Stimulated activated naive CD8-positive, alpha-beta T cell treated with anti-CD3 and anti-CD28 coated beads, Interleukin-15, amount 100 ng/mL, for 72 hours (primary cell): ENCODE data around the gene RCBTB1.
A peak's percentile ranks its signal among the peaks of the same experiment; 100 is the strongest.

Source experiments
- ATAC-seq: fragments of 150-1000 bp; cut with Tn5 transposase; 2 replicates; pipeline ENCODE4 v1.10.0; 2021; ENCODE audit warnings: mild to moderate bottlenecking, moderate library complexity
- DNase-seq, 2 donors: peaks; one replicate each; pipeline ENCODE4 v3.0.0; 2021 to 2022
- H3K27ac Mint-ChIP-seq, 2 donors: one replicate each; pipeline ENCODE4 v1.8.0; 2022; ENCODE audit warnings: mild to moderate bottlenecking in 2 of 2, mixed read lengths in 2 of 2, moderate library complexity in 2 of 2
- H3K27me3 Mint-ChIP-seq: one replicate; pipeline ENCODE4 v1.8.0; 2022; ENCODE audit warnings: mixed read lengths
- H3K4me1 Mint-ChIP-seq: one replicate; pipeline ENCODE4 v1.8.0; 2022; ENCODE audit warnings: mild to moderate bottlenecking, mixed read lengths
- H3K4me3 Mint-ChIP-seq, 2 donors: one replicate each; pipeline ENCODE4 v1.8.0; 2022; ENCODE audit warnings: mild to moderate bottlenecking in 2 of 2, mixed read lengths in 2 of 2, moderate library complexity in 1 of 2
- H3K9me3 Mint-ChIP-seq, 2 donors: one replicate each; pipeline ENCODE4 v1.8.0; 2022; ENCODE audit warnings: mixed read lengths in 2 of 2

The RCBTB1 gene

DNA sequence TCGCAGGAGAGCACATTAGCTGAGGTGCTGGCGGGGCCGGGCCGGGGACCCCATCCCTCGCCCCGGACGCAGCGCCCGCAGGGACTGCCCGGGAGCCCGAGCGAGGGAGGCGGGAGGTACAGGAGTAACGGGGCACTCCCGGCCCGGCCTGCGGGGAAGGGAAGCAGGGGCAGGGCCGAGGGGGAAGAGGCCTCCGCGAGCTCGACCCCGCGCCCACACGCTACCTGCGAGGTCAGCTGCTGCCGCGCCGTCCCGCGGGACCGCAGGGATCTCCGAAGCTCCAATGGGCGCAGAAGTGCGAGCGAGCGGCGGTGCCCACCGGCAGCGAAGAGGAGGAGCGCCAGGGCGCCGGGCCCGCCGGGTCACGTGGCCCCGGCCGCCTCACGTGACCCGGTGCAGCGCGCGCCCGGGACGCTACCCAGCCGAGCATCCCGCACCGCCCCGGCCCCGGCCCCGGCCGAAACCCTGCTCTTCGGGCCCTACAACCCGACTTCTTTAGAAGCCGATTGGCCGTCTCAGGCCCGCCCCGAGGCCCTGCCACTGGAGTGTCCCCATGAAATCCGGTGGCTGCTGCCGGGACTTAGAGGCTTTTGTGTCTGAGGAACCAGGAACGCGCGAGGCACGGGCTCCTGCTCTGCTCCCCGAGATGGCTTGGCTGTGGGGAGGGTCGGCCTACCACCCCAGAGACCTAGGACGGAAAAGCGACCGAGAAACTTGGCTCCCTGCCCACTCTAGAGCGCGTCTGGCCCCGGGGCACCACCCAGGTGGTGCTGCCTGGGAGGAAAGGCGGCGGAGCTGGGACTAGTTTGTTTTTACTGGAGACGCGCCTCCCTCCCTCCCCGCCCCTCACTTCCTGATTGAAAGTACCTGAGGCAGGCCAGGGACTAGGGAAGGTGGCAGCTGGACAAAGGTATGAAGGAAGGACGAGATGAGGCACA is at the start of gene RCBTB1:
TSS of gene RCBTB1 (minus strand) at position 339 of the 938 bp plus-strand sequence. CDS start 18,279 bp downstream, outside the sequence.
- H3K4me3 Mint-ChIP-seq, result peak within 1 kb of the TSS; percentile 83 to 93
- peak; percentile 96 for ATAC-seq
- no peaks in the 10 kb centered on the region for H3K27me3 Mint-ChIP-seq
- DNase-seq, result peak; percentile 70 to 74
- H3K9me3 Mint-ChIP-seq, result no peaks in the 10 kb centered on the region
- H3K4me1 Mint-ChIP-seq, result peaks cover 33% of the 10 kb centered on the region
- H3K27ac Mint-ChIP-seq, result peak within 1 kb of the TSS; percentile 96

DNA sequence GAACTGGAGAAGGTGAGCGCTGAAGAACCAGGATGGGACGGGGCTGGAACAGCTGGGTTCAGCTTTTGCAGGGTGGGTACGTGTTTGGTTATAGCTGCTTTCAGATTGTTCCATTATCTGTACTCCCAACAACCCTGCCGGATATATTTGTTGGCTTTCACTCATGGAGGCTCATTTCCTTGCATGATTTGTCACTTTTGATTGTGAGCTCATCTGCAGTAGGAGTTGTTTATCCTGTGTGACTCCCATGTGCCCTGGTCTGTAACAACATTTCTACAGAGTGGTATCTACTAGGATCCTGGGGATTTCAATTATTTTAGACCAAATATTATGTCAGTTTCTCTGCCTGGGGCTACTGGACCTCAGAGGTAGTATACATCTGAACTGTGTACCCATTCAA is 48.4 kb upstream of the RCBTB1 start:
- Mint-ChIP-seq H3K4me3 (no peak overlapping the region), H3K9me3 (no peaks in the 10 kb centered on the region), H3K27me3 (no peaks in the 10 kb centered on the region), H3K27ac (no peak overlapping the region), H3K4me1 (peaks cover 25% of the 10 kb centered on the region)
- DNase-seq (no peak), ATAC-seq (no peak)

DNA sequence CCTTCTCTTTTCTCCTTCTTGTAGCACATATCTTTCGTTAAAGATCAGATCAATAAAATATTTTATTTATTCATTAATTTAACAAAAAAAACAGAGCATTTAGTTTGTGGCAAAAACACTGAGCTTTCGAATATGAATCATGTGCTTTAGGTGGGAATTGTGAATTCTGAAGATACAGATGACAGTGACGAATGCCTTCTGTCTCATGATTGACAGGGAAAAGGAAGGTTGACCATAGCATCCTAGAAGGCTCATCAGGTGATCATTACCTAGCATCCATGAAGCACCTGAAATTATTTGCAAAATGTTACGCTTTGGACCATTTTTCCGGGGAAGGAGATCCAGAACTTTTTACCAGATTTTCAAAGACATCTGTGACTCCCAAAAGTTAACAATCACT is 46.8 kb upstream of the RCBTB1 start:
- Mint-ChIP-seq H3K27ac (no peak overlapping the region), H3K4me1 (peaks cover 35% of the 10 kb centered on the region), H3K4me3 (no peak overlapping the region), H3K27me3 (no peaks in the 10 kb centered on the region), H3K9me3 (no peaks in the 10 kb centered on the region)
- no peak for ATAC-seq
- DNase-seq, result no peak

GRCh38 chr13:49630580-49630979 is 45.2 kb upstream of the RCBTB1 start:
- peaks cover 26% of the 10 kb centered on the region for H3K4me1 Mint-ChIP-seq
- no peak overlapping the region for H3K4me3 Mint-ChIP-seq
- no peaks in the 10 kb centered on the region for H3K9me3 Mint-ChIP-seq

GRCh38 chr13:49629947-49630346 is 44.6 kb upstream of the RCBTB1 start:
- Mint-ChIP-seq H3K4me1 (peaks cover 20% of the 10 kb centered on the region), H3K9me3 (no peaks in the 10 kb centered on the region), H3K27me3 (no peaks in the 10 kb centered on the region), H3K4me3 (no peak overlapping the region), H3K27ac (no peak overlapping the region)
- DNase-seq, result no peak
- ATAC-seq, result no peak

More at GRCh38 chr13:49630580-49630979, 45.2 kb upstream of the RCBTB1 start:
- ATAC-seq (no peak), DNase-seq (no peak)
- H3K27ac Mint-ChIP-seq, result no peak overlapping the region
- H3K27me3 Mint-ChIP-seq, result no peaks in the 10 kb centered on the region

GRCh38 chr13:49629196-49629938 is 44.0 kb upstream of the RCBTB1 start:
- H3K4me3 Mint-ChIP-seq, result peak overlapping the region in 1 of 2 donors; percentile 98
- DNase-seq, result no peak
- no peaks in the 10 kb centered on the region for H3K27me3 Mint-ChIP-seq
- H3K9me3 Mint-ChIP-seq, result no peaks in the 10 kb centered on the region
- H3K27ac Mint-ChIP-seq, result no peak overlapping the region
- no peak for ATAC-seq
- H3K4me1 Mint-ChIP-seq, result peaks cover 15% of the 10 kb centered on the region

DNA sequence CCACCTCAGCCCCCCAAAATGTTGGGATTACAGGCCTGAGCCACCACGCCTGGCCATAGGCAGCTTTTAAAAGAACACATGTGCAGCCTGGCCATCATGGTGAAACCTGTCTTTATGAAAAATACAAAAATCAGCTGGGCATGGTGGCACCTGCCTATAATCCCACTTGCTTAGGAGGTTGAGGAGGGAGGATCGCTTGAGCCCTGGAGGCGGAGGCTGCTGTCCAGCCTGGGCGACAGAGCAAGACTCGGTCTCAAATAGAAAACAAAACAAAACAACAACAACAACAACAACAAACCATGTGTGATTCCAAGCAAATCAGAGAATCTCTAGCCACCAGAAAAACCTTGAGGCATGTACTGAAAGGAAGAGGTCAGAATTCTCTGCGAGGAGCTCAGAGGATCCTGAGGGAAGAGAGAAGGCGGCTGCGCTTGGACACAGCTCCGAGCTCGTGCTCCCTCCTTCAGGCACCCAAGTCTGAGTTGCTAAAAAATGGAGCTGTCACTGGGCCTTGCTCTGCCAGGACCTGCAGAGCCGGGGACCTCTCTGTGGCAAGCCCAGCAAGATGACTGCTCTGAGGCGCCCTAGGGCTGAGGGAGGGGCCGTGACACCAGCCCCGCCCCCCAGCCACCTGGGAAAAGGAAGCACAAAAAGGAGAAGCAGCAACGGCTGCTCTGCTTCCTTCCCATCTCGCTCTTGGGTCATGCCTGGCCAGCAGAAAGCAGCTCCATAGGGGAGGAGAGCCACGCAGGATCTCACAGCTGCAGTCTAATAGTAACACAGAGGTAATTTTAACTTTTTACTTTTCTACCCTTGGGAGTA is 42.7 kb upstream of the RCBTB1 start, which contains the start of gene ARL11:
TSS of gene ARL11 (plus strand) at position 677 of the 822 bp plus-strand sequence. CDS start 1,941 bp downstream, outside the sequence.
- Mint-ChIP-seq H3K4me1 (peaks cover 15% of the 10 kb centered on the region), H3K4me3 (peak within 1 kb of the TSS; percentile 94 to 98), H3K27me3 (no peaks in the 10 kb centered on the region), H3K9me3 (no peaks in the 10 kb centered on the region), H3K27ac (peak within 1 kb of the TSS; percentile 84 to 94)
- ATAC-seq (peak; percentile 90), DNase-seq (peak; percentile 51 to 65)

- Mint-ChIP-seq H3K27ac (peak overlapping the region in 1 of 2 donors; percentile 30), H3K9me3 (no peaks in the 10 kb centered on the region), H3K4me1 (peaks cover 15% of the 10 kb centered on the region), H3K4me3 (no peak overlapping the region), H3K27me3 (no peaks in the 10 kb centered on the region)
- no peak for DNase-seq
- ATAC-seq, result no peak
Measured at GRCh38 chr13:49625392-49626079, 40.2 kb upstream of the RCBTB1 start.

GRCh38 chr13:49624229-49624628 is 38.9 kb upstream of the RCBTB1 start:
- DNase-seq (no peak), ATAC-seq (no peak)
- no peaks in the 10 kb centered on the region for H3K9me3 Mint-ChIP-seq
- H3K4me3 Mint-ChIP-seq, result no peak overlapping the region
- H3K4me1 Mint-ChIP-seq, result peaks cover 21% of the 10 kb centered on the region
- no peaks in the 10 kb centered on the region for H3K27me3 Mint-ChIP-seq
- no peak overlapping the region for H3K27ac Mint-ChIP-seq

GRCh38 chr13:49622174-49622946 is 37.0 kb upstream of the RCBTB1 start:
- Mint-ChIP-seq H3K9me3 (no peaks in the 10 kb centered on the region), H3K27me3 (no peaks in the 10 kb centered on the region), H3K4me3 (no peak overlapping the region), H3K27ac (no peak overlapping the region), H3K4me1 (peaks cover 6% of the 10 kb centered on the region)
- DNase-seq (no peak), ATAC-seq (no peak)

GRCh38 chr13:49620170-49620621 is 34.8 kb upstream of the RCBTB1 start:
- Mint-ChIP-seq H3K4me3 (peak overlapping the region; percentile 56 to 61), H3K27me3 (no peaks in the 10 kb centered on the region), H3K27ac (peak overlapping the region in 1 of 2 donors; percentile 77), H3K4me1 (peaks cover 6% of the 10 kb centered on the region), H3K9me3 (no peaks in the 10 kb centered on the region)
- ATAC-seq, result no peak
- peak; percentile 7 to 15 for DNase-seq

- H3K4me1 Mint-ChIP-seq, result peaks cover 6% of the 10 kb centered on the region
- ATAC-seq (no peak), DNase-seq (no peak)
- H3K27ac Mint-ChIP-seq, result no peak overlapping the region
- no peaks in the 10 kb centered on the region for H3K27me3 Mint-ChIP-seq
- H3K9me3 Mint-ChIP-seq, result no peaks in the 10 kb centered on the region
- H3K4me3 Mint-ChIP-seq, result no peak overlapping the region
Measured at GRCh38 chr13:49616676-49617065, 31.3 kb upstream of the RCBTB1 start.

DNA sequence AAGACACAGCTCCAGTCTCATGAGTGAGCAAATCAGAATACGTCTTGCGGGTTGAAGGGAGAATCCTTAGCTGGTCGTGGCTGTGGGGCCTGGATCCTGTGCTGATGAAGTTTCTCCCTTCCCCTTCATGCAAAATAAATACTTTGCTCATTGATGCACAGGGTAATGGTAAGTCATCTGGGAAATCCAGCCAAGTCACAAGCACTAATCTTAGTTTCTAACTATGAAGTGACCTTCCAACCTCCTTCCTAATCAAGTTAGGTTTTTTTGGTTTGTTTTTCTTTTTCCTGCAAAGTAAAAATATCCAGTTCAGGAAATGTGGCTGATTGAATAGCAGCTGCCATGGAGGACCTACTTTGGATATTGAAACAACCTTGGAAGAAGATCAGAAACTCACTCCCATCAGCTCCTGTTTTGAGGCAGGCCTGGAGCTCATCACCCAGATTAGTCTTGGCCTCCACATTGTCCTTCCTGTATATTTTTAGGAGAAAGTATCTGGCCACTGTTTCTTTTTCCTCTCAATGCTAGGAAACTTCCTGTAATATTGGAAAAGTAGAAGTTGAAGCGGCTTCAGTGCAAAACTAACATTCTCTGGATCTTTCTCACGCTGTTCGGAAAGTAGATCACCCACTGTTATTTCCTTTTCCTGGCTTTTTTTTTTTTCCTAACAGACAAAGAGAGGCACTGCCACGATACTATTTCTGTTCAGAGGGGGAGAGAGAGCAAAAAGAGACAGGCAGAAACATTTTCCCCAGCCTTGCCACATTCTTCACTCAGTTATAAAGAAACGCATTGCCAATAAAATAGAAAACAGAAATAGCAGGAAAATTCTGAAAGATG is 30.7 kb upstream of the RCBTB1 start:
- DNase-seq, result no peak
- Mint-ChIP-seq H3K27ac (no peak overlapping the region), H3K4me1 (peaks cover 6% of the 10 kb centered on the region), H3K27me3 (no peaks in the 10 kb centered on the region), H3K4me3 (no peak overlapping the region), H3K9me3 (no peaks in the 10 kb centered on the region)
- ATAC-seq, result no peak
